Colonic mucosa (tissue), 4 donors: Measurements from ENCODE around the gene GRIN2C. TPM values are rescaled to one million over a fixed set of nuclear protein-coding genes. Genes with fewer than 3 reads are reported as not detected.

Experiments used
- DNase-seq: peaks from one replicate; pipeline ENCODE4 v3.0.0-alpha.2; 2020
- H3K27ac ChIP-seq: fragments of 200-600 bp; one replicate; pipeline ENCODE4 v1.8.0; 2021
- H3K27me3 ChIP-seq: fragments of 200-600 bp; one replicate; pipeline ENCODE4 v1.8.0; 2021
- H3K36me3 ChIP-seq: fragments of 200-600 bp; one replicate; pipeline ENCODE4 v1.8.0; 2021
- H3K4me1 ChIP-seq: fragments of 200-600 bp; one replicate; pipeline ENCODE4 v1.8.0; 2021; ENCODE audit warnings: mild to moderate bottlenecking
- H3K4me3 ChIP-seq: fragments of 200-600 bp; one replicate; pipeline ENCODE4 v1.8.0; 2021
- H3K9ac ChIP-seq, 2 donors: one replicate each; pipeline ENCODE4 v1.7.0; 2013; ENCODE audit warnings: control low read depth in 2 of 2, low read depth in 2 of 2, low read length in 2 of 2
- H3K9me3 ChIP-seq: fragments of 200-600 bp; one replicate; pipeline ENCODE4 v1.8.0; 2021
- CTCF ChIP-seq: fragments of 200-600 bp; IDR thresholded peaks from one replicate; pipeline ENCODE4 v1.8.0; 2022; ENCODE audit warnings: antibody characterized with exemption, mild to moderate bottlenecking
- intact Hi-C: fragments of 100-400 bp; cut with DNase I; formaldehyde crosslinking; loops from one replicate; pipeline ENCODE4 v1.14.1; 2022
- total RNA-seq, 2 donors: library from RNA; stranded (reverse); fragmentation: NEBNext Ultra II Directional in 1 of 2; extraction: Animal tissue kit (Norgen Biotek cat#: 25700) in 1 of 2; gene quantifications; one replicate each; pipeline ENCODE4 v1.2.1, GENCODE V29; 2021
- donor health status: healthy.
- donor health status: DM: no; HTN: no; CAD: no.
- donor health status: DM: no; HTN: no; CAD: no.

Gene GRIN2C
- total RNA-seq, 2 donors from 2014 or later, result 0.16 to 0.30 TPM

GRCh38 chr17:74810699-74811485, 48.8 kb downstream of the GRIN2C start:
- Histone ChIP-seq H3K4me1 (no peaks in the 10 kb centered on the region), H3K9ac (no peak overlapping the region), H3K9me3 (no peaks in the 10 kb centered on the region), H3K27me3 (no peaks in the 10 kb centered on the region), H3K27ac (no peak overlapping the region), H3K4me3 (no peak overlapping the region), H3K36me3 (no peaks in the 10 kb centered on the region)
- no peak for DNase-seq
- TF ChIP-seq CTCF, result no peak
- intact Hi-C loops, result no loop called here

GRCh38 chr17:74808714-74809430, 50.8 kb downstream of the GRIN2C start:
- Histone ChIP-seq H3K4me3 (no peak overlapping the region), H3K9me3 (no peaks in the 10 kb centered on the region), H3K27me3 (no peaks in the 10 kb centered on the region), H3K36me3 (no peaks in the 10 kb centered on the region), H3K9ac (no peak overlapping the region), H3K4me1 (no peaks in the 10 kb centered on the region), H3K27ac (no peak overlapping the region)
- intact Hi-C loops, result no loop called here
- no peak for TF ChIP-seq CTCF
- DNase-seq, result no peak

- no peak for DNase-seq
- Histone ChIP-seq H3K9me3 (no peaks in the 10 kb centered on the region), H3K36me3 (no peaks in the 10 kb centered on the region), H3K27me3 (no peaks in the 10 kb centered on the region), H3K9ac (no peak overlapping the region), H3K4me3 (no peak overlapping the region), H3K27ac (no peak overlapping the region), H3K4me1 (no peaks in the 10 kb centered on the region)
- intact Hi-C loops, result no loop called here
- TF ChIP-seq CTCF, result no peak
Measured at GRCh38 chr17:74807925-74808324, 51.8 kb downstream of the GRIN2C start.

GRCh38 chr17:74807441-74807840, 52.2 kb downstream of the GRIN2C start:
- DNase-seq, result no peak
- TF ChIP-seq CTCF, result no peak
- no peaks in the 10 kb centered on the region for H3K27me3 ChIP-seq

GRCh38 chr17:74806334-74806733, 53.4 kb downstream of the GRIN2C start:
- intact Hi-C loops, result no loop called here
- no peak overlapping the region for H3K27ac ChIP-seq
- no peaks in the 10 kb centered on the region for H3K36me3 ChIP-seq
- no peaks in the 10 kb centered on the region for H3K4me1 ChIP-seq
- H3K27me3 ChIP-seq, result no peaks in the 10 kb centered on the region
- no peak for TF ChIP-seq CTCF
- no peak for DNase-seq
- H3K9me3 ChIP-seq, result no peaks in the 10 kb centered on the region
- no peak overlapping the region for H3K9ac ChIP-seq
- H3K4me3 ChIP-seq, result no peak overlapping the region

More at GRCh38 chr17:74807441-74807840, 52.2 kb downstream of the GRIN2C start:
- H3K4me3 ChIP-seq, result no peak overlapping the region
- intact Hi-C loops, result no loop called here
- no peaks in the 10 kb centered on the region for H3K4me1 ChIP-seq
- no peak overlapping the region for H3K9ac ChIP-seq
- H3K27ac ChIP-seq, result no peak overlapping the region
- no peaks in the 10 kb centered on the region for H3K9me3 ChIP-seq
- no peaks in the 10 kb centered on the region for H3K36me3 ChIP-seq
